ENCODE measurements around the gene POLR3A. TPM values are rescaled to one million over a fixed set of nuclear protein-coding genes. Genes with fewer than 3 reads are reported as not detected.

Gene POLR3A
- total RNA-seq, 2 donors from 2014 or later: 28.2 to 28.6 TPM

- no peaks in the 10 kb centered on the region for H3K27me3 Mint-ChIP-seq (ENCODE audit: insufficient read depth)
- TF ChIP-seq CTCF (conservative IDR thresholded peaks at IDR 0.05): no peak
- no peak overlapping the region for H3K4me3 ChIP-seq (ENCODE audit: low read length)
- H3K36me3 ChIP-seq (ENCODE audit: control insufficient read depth, insufficient read depth, low read length): peaks cover 62% of the 10 kb centered on the region
- no peak overlapping the region for H3K27ac Mint-ChIP-seq
- H3K9me3 Mint-ChIP-seq: no peaks in the 10 kb centered on the region
- H3K27me3 ChIP-seq (ENCODE audit: control insufficient read depth, insufficient read depth, low read length, poor library complexity, severe bottlenecking): no peaks in the 10 kb centered on the region
- no peak for DNase-seq
- H3K4me1 ChIP-seq (ENCODE audit: control insufficient read depth, insufficient read depth, low read length): no peaks in the 10 kb centered on the region
- no peak overlapping the region for H3K27ac ChIP-seq (ENCODE audit: low read depth, low read length)
- H3K36me3 Mint-ChIP-seq (ENCODE audit: low read depth): peaks cover 56% of the 10 kb centered on the region
- H3K9ac ChIP-seq (ENCODE audit: extremely low read depth, low read length, poor library complexity, severe bottlenecking): no peak overlapping the region
- no peaks in the 10 kb centered on the region for H3K9me3 ChIP-seq (ENCODE audit: control insufficient read depth, low read length)
- 95 to 98% methylated on average over 6 to 8 of the region's 8 CpGs for WGBS, 2 experiments (ENCODE audit: insufficient coverage in 1 of 2, insufficient read length in 1 of 2)
- no peak overlapping the region for H3K4me3 Mint-ChIP-seq
- peaks cover 4% of the 10 kb centered on the region for H3K4me1 Mint-ChIP-seq
Measured at GRCh38 chr10:78025685-78026364, 3.5 kb downstream of the POLR3A start.

- peaks cover 4% of the 10 kb centered on the region for H3K4me1 Mint-ChIP-seq
- no peak for TF ChIP-seq CTCF (conservative IDR thresholded peaks at IDR 0.05)
- Histone ChIP-seq H3K27ac (ENCODE audit: low read depth, low read length) (no peak overlapping the region), H3K4me1 (ENCODE audit: control insufficient read depth, insufficient read depth, low read length) (no peaks in the 10 kb centered on the region), H3K36me3 (ENCODE audit: control insufficient read depth, insufficient read depth, low read length) (peaks cover 74% of the 10 kb centered on the region), H3K9me3 (ENCODE audit: control insufficient read depth, low read length) (no peaks in the 10 kb centered on the region), H3K4me3 (ENCODE audit: low read length) (no peak overlapping the region), H3K9ac (ENCODE audit: extremely low read depth, low read length, poor library complexity, severe bottlenecking) (no peak overlapping the region), H3K27me3 (ENCODE audit: control insufficient read depth, insufficient read depth, low read length, poor library complexity, severe bottlenecking) (no peaks in the 10 kb centered on the region)
- no peaks in the 10 kb centered on the region for H3K9me3 Mint-ChIP-seq
- no peak overlapping the region for H3K27ac Mint-ChIP-seq
- no peak overlapping the region for H3K4me3 Mint-ChIP-seq
- 94 to 96% methylated on average over 2 to 3 of the region's 3 CpGs for WGBS, 2 experiments (ENCODE audit: insufficient coverage in 1 of 2, insufficient read length in 1 of 2)
- no peak for DNase-seq
- peaks cover 69% of the 10 kb centered on the region for H3K36me3 Mint-ChIP-seq (ENCODE audit: low read depth)
- H3K27me3 Mint-ChIP-seq (ENCODE audit: insufficient read depth): no peaks in the 10 kb centered on the region
Measured at GRCh38 chr10:78023741-78024140, 5.6 kb downstream of the POLR3A start.

GRCh38 chr10:78021201-78021600, 8.1 kb downstream of the POLR3A start:
- H3K27me3 ChIP-seq (ENCODE audit: control insufficient read depth, insufficient read depth, low read length, poor library complexity, severe bottlenecking): no peaks in the 10 kb centered on the region
- no peak overlapping the region for H3K9ac ChIP-seq (ENCODE audit: extremely low read depth, low read length, poor library complexity, severe bottlenecking)
- 98 to 100% methylated on average over 1 to 2 of the region's 2 CpGs for WGBS, 2 experiments (ENCODE audit: insufficient coverage in 1 of 2, insufficient read length in 1 of 2)
- no peak overlapping the region for H3K4me3 ChIP-seq (ENCODE audit: low read length)
- Mint-ChIP-seq H3K36me3 (ENCODE audit: low read depth) (peaks cover 84% of the 10 kb centered on the region), H3K27me3 (ENCODE audit: insufficient read depth) (no peaks in the 10 kb centered on the region), H3K27ac (no peak overlapping the region), H3K4me1 (no peaks in the 10 kb centered on the region), H3K9me3 (no peaks in the 10 kb centered on the region), H3K4me3 (no peak overlapping the region)
- TF ChIP-seq CTCF (conservative IDR thresholded peaks at IDR 0.05): no peak
- DNase-seq: no peak
- no peaks in the 10 kb centered on the region for H3K4me1 ChIP-seq (ENCODE audit: control insufficient read depth, insufficient read depth, low read length)
- peaks cover 87% of the 10 kb centered on the region for H3K36me3 ChIP-seq (ENCODE audit: control insufficient read depth, insufficient read depth, low read length)
- H3K9me3 ChIP-seq (ENCODE audit: control insufficient read depth, low read length): no peaks in the 10 kb centered on the region
- H3K27ac ChIP-seq (ENCODE audit: low read depth, low read length): no peak overlapping the region
